Middle frontal gyrus (tissue), 1 donor: Measurements from ENCODE around the gene S100A10.

Experiments
- DNase-seq: peaks from one replicate; pipeline ENCODE4 v3.0.0-alpha.2; 2015; ENCODE audit warnings: low spot score; ENCODE audit errors: extremely low spot score

The S100A10 gene, protein sequence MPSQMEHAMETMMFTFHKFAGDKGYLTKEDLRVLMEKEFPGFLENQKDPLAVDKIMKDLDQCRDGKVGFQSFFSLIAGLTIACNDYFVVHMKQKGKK

GRCh38 chr1:151993734-151994496 is at the start of gene S100A10:
Gene S100A10, minus strand, starts transcription at chr1:151993859. Its CDS starts 7,629 bp downstream, at chr1:151986230.
- DNase-seq, result no peak

DNA sequence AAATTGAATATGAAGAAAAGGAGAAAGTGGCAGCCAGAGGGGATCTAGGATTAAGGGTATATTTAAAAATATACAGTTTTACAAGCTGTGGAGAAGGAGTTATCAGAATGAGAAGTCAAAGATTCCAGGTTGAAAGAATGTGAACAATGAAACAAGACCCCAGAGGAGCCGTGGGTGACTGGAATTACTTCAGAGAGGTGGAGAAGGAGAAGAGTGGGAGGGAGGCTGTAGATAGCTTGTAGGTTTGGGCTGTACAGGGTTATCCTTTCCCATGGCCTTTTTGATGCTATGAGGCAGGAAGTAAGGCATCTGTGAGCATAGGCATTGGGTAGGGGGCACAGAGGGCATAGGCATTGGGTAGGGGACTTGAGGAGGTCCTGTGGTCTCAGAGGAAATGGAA is 48.4 kb upstream of the S100A10 start:
- DNase-seq, result no peak

DNA sequence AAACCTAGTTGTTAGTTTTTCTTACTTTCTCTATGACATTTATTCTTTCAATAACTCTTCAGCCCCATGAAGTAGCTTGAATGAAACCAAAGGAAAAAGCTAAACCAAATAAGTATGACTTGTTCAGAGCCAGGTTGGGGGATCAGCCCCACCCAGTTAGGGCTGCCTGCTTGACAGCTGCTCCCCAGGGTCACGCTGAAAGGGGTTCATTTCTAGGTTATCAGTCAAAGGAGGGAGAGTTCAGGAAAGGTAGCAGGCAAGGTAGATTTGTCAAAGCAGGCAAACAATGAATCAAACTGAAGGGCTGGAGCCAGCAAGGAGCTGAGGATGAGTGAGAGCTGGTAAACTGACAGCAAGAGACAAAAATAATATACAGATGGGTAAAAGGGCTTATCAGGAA is 46.2 kb upstream of the S100A10 start:
- no peak for DNase-seq

DNA sequence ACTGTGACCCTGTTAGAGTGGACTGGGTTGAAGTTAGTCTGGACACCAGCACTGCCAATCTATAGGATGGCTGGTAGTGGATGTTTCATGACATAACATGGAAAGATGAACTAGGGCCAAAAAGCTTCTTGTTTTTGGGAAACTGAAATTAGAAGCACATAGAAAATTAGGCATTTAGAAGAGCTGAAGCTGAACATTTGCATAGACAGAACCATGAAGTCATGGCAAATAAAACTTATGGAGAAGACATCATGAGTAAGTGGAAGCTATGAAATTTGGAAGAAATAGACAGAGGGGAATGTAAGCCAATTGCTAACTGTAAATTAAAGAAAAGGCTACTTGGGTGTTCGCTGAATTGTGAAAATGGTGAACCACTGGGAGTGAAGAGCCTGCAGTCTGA is 45.8 kb upstream of the S100A10 start:
- DNase-seq, result no peak

DNA sequence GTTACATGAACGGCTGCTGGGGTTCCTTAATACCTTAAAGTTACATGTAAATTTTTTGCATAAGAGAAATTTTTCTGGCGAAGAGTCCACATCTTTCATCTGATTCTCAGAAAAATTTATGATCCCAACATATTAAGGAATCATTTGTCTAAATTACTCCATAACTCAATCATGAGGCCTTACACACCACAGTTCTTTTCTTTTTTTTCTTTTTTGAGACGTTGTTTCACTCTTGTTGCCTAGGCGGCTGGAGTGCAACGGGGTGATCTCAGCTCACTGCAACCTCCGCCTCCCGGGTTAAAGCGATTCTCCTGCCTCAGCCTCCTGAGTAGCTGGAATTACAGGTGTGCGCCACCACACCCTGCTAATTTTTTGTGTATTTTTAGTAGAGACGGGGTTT is 45.2 kb upstream of the S100A10 start:
- DNase-seq, result no peak

DNA sequence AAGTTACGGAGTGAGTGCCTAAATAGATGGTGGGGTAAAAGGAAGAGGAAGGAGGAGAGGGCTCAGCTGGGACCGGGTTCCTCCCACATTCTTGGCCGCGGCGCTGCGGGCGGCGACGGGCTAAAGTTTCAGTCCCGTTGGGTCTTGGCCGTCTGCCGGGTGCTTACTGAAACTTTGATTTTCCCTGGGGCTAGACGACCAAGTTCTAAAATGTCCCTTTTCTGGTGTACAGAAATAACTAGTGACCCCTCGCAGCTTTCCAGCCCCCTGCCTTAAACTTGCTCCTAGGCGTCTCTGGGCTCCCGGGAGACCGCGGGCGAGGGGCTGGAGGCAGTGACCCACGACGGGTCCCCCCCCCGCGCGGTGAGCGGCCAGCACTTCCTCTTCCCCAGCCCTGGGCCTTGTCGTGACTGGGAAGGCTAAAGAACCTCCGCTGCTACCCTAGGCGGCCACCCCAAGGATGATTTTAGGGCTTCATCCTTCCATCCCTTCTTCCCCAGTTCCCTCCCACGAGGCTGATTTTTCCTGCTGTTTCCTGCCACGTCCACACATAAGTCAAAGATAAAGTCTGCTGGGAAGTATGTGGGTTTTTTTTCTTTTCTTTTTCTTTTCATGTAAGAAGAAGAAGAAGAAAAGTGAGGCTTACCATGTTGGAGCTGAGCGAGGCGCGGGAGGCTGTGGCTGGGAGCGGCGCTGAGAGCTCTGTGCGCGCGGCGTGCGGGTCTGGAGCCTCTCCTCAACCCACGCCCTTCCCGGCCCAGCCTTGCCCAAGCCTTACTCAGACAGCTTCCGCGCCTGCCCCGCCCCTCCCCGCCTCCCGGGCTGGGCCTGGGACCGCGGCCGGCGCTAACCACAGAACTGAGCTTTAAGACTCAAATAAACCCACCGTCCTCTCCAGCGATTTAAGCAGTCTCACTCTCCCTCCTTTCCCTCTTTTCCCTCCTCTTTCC is 42.9 kb upstream of the S100A10 start, which contains the start of gene S100A11:
Gene S100A11, minus strand, starts transcription at position 738 of the 950 bp plus-strand sequence. Its CDS starts 89 bp downstream, at position 649.
- no peak for DNase-seq

- DNase-seq, result no peak
Measured at GRCh38 chr1:152035539-152036266, 42.0 kb upstream of the S100A10 start.

- no peak for DNase-seq
Measured at GRCh38 chr1:152034654-152035538, 41.2 kb upstream of the S100A10 start.

- DNase-seq, result no peak
Measured at GRCh38 chr1:152034324-152034653, 40.6 kb upstream of the S100A10 start.

GRCh38 chr1:152029929-152030211 is 36.2 kb upstream of the S100A10 start:
- no peak for DNase-seq

GRCh38 chr1:152029144-152029928 is 35.7 kb upstream of the S100A10 start:
- DNase-seq, result no peak

GRCh38 chr1:152026895-152027294 is 33.2 kb upstream of the S100A10 start:
- no peak for DNase-seq

GRCh38 chr1:152024223-152024622 is 30.6 kb upstream of the S100A10 start:
- no peak for DNase-seq

GRCh38 chr1:152023221-152023620 is 29.6 kb upstream of the S100A10 start:
- no peak for DNase-seq

- no peak for DNase-seq
Measured at GRCh38 chr1:152022474-152022873, 28.8 kb upstream of the S100A10 start.

- DNase-seq, result no peak
Measured at GRCh38 chr1:152021569-152021968, 27.9 kb upstream of the S100A10 start.

DNA sequence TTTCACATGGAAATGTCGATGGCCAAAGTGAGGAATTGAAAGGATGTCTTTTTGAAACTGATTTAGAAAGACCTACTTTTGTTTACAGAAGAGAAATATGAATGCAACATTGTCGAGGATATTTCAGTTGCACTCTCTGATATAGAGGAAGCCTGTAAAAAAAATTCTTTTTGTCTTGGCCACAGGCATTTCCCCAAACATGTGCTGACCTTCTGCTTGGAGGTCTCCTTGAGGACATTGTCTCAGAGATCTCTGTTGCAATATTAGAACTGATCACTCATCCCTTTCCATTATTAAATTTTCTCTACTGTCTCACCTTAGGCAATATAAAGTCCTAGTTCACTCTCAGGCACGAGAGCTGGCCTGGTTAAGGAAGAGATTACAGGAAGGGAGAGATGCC is 27.2 kb upstream of the S100A10 start:
- DNase-seq, result no peak

DNA sequence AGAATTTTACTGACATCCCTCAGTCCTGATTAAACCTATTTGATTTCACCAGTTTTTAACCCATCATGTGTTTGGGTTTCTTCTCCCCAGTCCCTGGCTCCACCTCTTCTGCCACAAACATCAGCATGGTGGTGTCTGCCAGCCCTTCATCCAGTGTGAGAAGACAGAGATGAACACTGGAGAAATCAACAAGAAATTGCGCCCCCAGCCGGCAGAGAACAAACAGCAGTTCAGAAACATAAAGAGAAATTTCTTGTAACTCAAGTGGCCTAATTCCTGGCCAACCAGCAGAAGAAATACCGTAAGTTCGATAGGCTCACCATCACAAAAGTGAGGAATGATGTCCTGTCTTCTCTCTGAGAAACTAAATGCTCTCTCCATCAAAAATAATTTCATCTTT is 24.9 kb upstream of the S100A10 start:
- DNase-seq, result no peak

- DNase-seq, result no peak
Measured at GRCh38 chr1:152015766-152016165, 22.1 kb upstream of the S100A10 start.

DNA sequence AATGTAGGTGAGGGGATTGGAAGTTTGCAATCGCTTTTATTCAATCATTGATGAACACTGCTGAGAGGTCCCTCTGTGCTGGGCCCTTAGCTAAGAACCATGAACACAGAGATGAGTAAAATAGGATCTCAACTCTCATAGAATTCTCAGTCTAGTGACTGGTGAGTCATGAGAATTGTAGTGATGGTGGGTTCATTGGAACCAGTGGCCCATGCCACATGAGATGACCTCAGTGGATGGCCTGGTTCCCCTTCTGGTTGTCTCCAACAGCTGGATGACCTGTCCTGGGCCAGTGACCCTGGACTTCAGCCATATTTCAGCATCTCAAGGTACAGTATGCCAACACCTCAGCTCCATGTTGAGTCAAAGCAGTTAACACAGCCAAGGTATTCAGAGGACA is 21.3 kb upstream of the S100A10 start:
- DNase-seq, result no peak
